ENCODE results near the gene MAML3. TPM values are rescaled to one million over a fixed set of nuclear protein-coding genes. Genes with fewer than 3 reads are reported as not detected.

The MAML3 gene
- total RNA-seq, 4 donors from 2014 or later: 16.1 to 40.0 (median 18.1) TPM

GRCh38 chr4:139834226-139834662 is 319.7 kb downstream of the MAML3 start:
- no peak overlapping the region for H3K4me3 ChIP-seq
- intact Hi-C loops (cut with DNase I; ENCODE audit: low total_unique reads): no loop called here
- DNase-seq: no peak
- no peaks in the 10 kb centered on the region for H3K36me3 ChIP-seq
- H3K9me3 ChIP-seq: no peaks in the 10 kb centered on the region
- 82% methylated on average over 8 of the region's 8 CpGs; no CpG with 5 or more reads in 1 of the 2 donors for WGBS, 2 donors (ENCODE audit: low coverage in 1 of 2)
- no peak for TF ChIP-seq POLR2AphosphoS5 (IDR thresholded peaks at IDR 0.05)
- TF ChIP-seq CTCF (IDR thresholded peaks at IDR 0.05): no peak
- TF ChIP-seq EP300 (IDR thresholded peaks at IDR 0.05; ENCODE audit: low read depth): no peak
- TF ChIP-seq POLR2A (IDR thresholded peaks at IDR 0.05): no peak
- no peaks in the 10 kb centered on the region for H3K4me1 ChIP-seq
- in situ Hi-C loops (cut with MboI; ENCODE audit: low pct_ligation_motif_present in 1 of 4, low pct_unique_long_range_greater_than_20kb in 1 of 4, low sequenced_read_pairs in 3 of 4): no loop called here
- no peak overlapping the region for H3K27ac ChIP-seq
- no peaks in the 10 kb centered on the region for H3K27me3 ChIP-seq

- no peaks in the 10 kb centered on the region for H3K9me3 ChIP-seq
- in situ Hi-C loops (cut with MboI; ENCODE audit: low pct_ligation_motif_present in 1 of 4, low pct_unique_long_range_greater_than_20kb in 1 of 4, low sequenced_read_pairs in 3 of 4): no loop called here
- no peak for DNase-seq
- H3K36me3 ChIP-seq: no peaks in the 10 kb centered on the region
- H3K4me3 ChIP-seq: no peak overlapping the region
- WGBS, 2 donors (ENCODE audit: low coverage in 1 of 2): 76 to 78% methylated on average over 6 to 21 of the region's 21 CpGs
- TF ChIP-seq POLR2A (IDR thresholded peaks at IDR 0.05) (no peak), CTCF (IDR thresholded peaks at IDR 0.05) (no peak), POLR2AphosphoS5 (IDR thresholded peaks at IDR 0.05) (no peak), EP300 (IDR thresholded peaks at IDR 0.05; ENCODE audit: low read depth) (no peak)
- H3K4me1 ChIP-seq: no peaks in the 10 kb centered on the region
- intact Hi-C loops (cut with DNase I; ENCODE audit: low total_unique reads): no loop called here
- no peak overlapping the region for H3K27ac ChIP-seq
- H3K27me3 ChIP-seq: no peaks in the 10 kb centered on the region
Measured at GRCh38 chr4:139833151-139833910, 320.7 kb downstream of the MAML3 start.

GRCh38 chr4:139828966-139829664 is 324.9 kb downstream of the MAML3 start:
- no peak overlapping the region for H3K4me3 ChIP-seq
- H3K4me1 ChIP-seq: no peaks in the 10 kb centered on the region
- in situ Hi-C loops (cut with MboI; ENCODE audit: low pct_ligation_motif_present in 1 of 4, low pct_unique_long_range_greater_than_20kb in 1 of 4, low sequenced_read_pairs in 3 of 4): no loop called here
- intact Hi-C loops (cut with DNase I; ENCODE audit: low total_unique reads): no loop called here
- DNase-seq: no peak
- H3K27me3 ChIP-seq: no peaks in the 10 kb centered on the region
- 66 to 84% methylated on average over 4 to 7 of the region's 7 CpGs for WGBS, 2 donors (ENCODE audit: low coverage in 1 of 2)
- no peak overlapping the region for H3K27ac ChIP-seq
- H3K9me3 ChIP-seq: no peaks in the 10 kb centered on the region
- no peak for TF ChIP-seq EP300 (IDR thresholded peaks at IDR 0.05; ENCODE audit: low read depth)
- no peak for TF ChIP-seq POLR2A (IDR thresholded peaks at IDR 0.05)
- TF ChIP-seq POLR2AphosphoS5 (IDR thresholded peaks at IDR 0.05): no peak
- no peak for TF ChIP-seq CTCF (IDR thresholded peaks at IDR 0.05)
- H3K36me3 ChIP-seq: no peaks in the 10 kb centered on the region

- no peaks in the 10 kb centered on the region for H3K9me3 ChIP-seq
- no peaks in the 10 kb centered on the region for H3K27me3 ChIP-seq
- 60 to 73% methylated on average over 1 to 8 of the region's 8 CpGs for WGBS, 2 donors (ENCODE audit: low coverage in 1 of 2)
- in situ Hi-C loops (cut with MboI; ENCODE audit: low pct_ligation_motif_present in 1 of 4, low pct_unique_long_range_greater_than_20kb in 1 of 4, low sequenced_read_pairs in 3 of 4) (no loop called here), intact Hi-C loops (cut with DNase I; ENCODE audit: low total_unique reads) (no loop called here)
- H3K36me3 ChIP-seq: no peaks in the 10 kb centered on the region
- DNase-seq: no peak
- no peak for TF ChIP-seq POLR2AphosphoS5 (IDR thresholded peaks at IDR 0.05)
- no peak for TF ChIP-seq EP300 (IDR thresholded peaks at IDR 0.05; ENCODE audit: low read depth)
- no peak for TF ChIP-seq CTCF (IDR thresholded peaks at IDR 0.05)
- TF ChIP-seq POLR2A (IDR thresholded peaks at IDR 0.05): no peak
- H3K4me1 ChIP-seq: no peaks in the 10 kb centered on the region
- no peak overlapping the region for H3K27ac ChIP-seq
- no peak overlapping the region for H3K4me3 ChIP-seq
Measured at GRCh38 chr4:139826426-139826825, 327.6 kb downstream of the MAML3 start.

Data from transverse colon (tissue), 4 donors.